HG03066 (cell line): Measurements from ENCODE around the gene TNS1.

ENCODE experiments used
- ATAC-seq: cut with Tn5 transposase; IDR thresholded peaks from one replicate; pipeline ENCODE4 v1.9.1; 2021; ENCODE audit warnings: low read depth; ENCODE audit not compliant: unreplicated experiment

TNS1 gene

GRCh38 chr2:217947383-217948350 is 55.1 kb downstream of the TNS1 start:
- ATAC-seq: no peak

- ATAC-seq: no peak
These were observed 56.7 kb downstream of the TNS1 start for GRCh38 chr2:217946051-217946450.

GRCh38 chr2:217945530-217945929 is 57.3 kb downstream of the TNS1 start:
- no peak for ATAC-seq

GRCh38 chr2:217944923-217945322 is 57.9 kb downstream of the TNS1 start:
- ATAC-seq: no peak

- no peak for ATAC-seq
These were observed 58.4 kb downstream of the TNS1 start for GRCh38 chr2:217944366-217944765.

GRCh38 chr2:217943446-217944321 is 59.1 kb downstream of the TNS1 start:
- no peak for ATAC-seq

GRCh38 chr2:217942731-217943335 is 60.0 kb downstream of the TNS1 start:
- no peak for ATAC-seq

- no peak for ATAC-seq
These were observed 60.7 kb downstream of the TNS1 start for GRCh38 chr2:217941886-217942728.

- no peak for ATAC-seq
These were observed 61.5 kb downstream of the TNS1 start for GRCh38 chr2:217941339-217941738.

- no peak for ATAC-seq
These were observed 62.3 kb downstream of the TNS1 start for GRCh38 chr2:217940261-217941220.

- ATAC-seq: no peak
These were observed 63.1 kb downstream of the TNS1 start for GRCh38 chr2:217939629-217940245.

GRCh38 chr2:217939220-217939619 is 63.6 kb downstream of the TNS1 start:
- no peak for ATAC-seq

- no peak for ATAC-seq
These were observed 64.8 kb downstream of the TNS1 start for GRCh38 chr2:217938036-217938435.

- ATAC-seq: no peak
These were observed 65.3 kb downstream of the TNS1 start for GRCh38 chr2:217937446-217937845.

- no peak for ATAC-seq
These were observed 65.8 kb downstream of the TNS1 start for GRCh38 chr2:217936952-217937351.

GRCh38 chr2:217935901-217936684 is 66.7 kb downstream of the TNS1 start:
- ATAC-seq: no peak

GRCh38 chr2:217935235-217935879 is 67.4 kb downstream of the TNS1 start:
- no peak for ATAC-seq
